ENCODE results near the gene SNRPB2. TPM values are rescaled to one million over a fixed set of nuclear protein-coding genes. Genes with fewer than 3 reads are reported as not detected.

The SNRPB2 gene
- total RNA-seq, 4 donors from 2014 or later: 8.2 to 59.5 (median 36.4) TPM

DNA sequence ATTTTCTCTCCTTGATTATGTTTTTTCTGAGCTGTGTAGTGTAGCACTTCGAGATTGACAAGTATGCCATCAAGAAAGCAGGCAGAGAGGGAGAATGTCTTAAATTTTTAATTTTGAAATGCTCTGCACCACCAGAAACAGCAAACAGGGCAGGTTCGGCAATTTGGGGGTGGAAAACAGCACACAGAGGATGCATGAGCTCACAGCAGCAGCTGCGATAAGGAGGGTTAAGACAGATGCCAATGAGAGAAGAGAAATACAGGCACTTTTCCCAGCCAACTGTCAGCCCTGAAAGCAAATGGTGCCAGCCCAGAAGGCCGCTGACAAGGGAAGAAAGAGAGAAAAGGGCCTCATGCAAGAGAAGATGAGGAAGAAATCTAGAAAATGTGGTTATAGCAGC, 15.1 kb upstream of the SNRPB2 start:
- no peak for DNase-seq
- no peaks in the 10 kb centered on the region for H3K4me1 ChIP-seq
- H3K36me3 ChIP-seq: no peaks in the 10 kb centered on the region
- no peak overlapping the region for H3K4me3 ChIP-seq
- intact Hi-C loops (cut with DNase I; ENCODE audit: low total_unique reads): no loop called here
- no peak overlapping the region for H3K27ac ChIP-seq
- TF ChIP-seq POLR2A (IDR thresholded peaks at IDR 0.05): no peak
- TF ChIP-seq, protein P1, sequence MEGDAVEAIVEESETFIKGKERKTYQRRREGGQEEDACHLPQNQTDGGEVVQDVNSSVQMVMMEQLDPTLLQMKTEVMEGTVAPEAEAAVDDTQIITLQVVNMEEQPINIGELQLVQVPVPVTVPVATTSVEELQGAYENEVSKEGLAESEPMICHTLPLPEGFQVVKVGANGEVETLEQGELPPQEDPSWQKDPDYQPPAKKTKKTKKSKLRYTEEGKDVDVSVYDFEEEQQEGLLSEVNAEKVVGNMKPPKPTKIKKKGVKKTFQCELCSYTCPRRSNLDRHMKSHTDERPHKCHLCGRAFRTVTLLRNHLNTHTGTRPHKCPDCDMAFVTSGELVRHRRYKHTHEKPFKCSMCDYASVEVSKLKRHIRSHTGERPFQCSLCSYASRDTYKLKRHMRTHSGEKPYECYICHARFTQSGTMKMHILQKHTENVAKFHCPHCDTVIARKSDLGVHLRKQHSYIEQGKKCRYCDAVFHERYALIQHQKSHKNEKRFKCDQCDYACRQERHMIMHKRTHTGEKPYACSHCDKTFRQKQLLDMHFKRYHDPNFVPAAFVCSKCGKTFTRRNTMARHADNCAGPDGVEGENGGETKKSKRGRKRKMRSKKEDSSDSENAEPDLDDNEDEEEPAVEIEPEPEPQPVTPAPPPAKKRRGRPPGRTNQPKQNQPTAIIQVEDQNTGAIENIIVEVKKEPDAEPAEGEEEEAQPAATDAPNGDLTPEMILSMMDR (IDR thresholded peaks at IDR 0.05): no peak
- no peaks in the 10 kb centered on the region for H3K9me3 ChIP-seq
- no peaks in the 10 kb centered on the region for H3K27me3 ChIP-seq

DNA sequence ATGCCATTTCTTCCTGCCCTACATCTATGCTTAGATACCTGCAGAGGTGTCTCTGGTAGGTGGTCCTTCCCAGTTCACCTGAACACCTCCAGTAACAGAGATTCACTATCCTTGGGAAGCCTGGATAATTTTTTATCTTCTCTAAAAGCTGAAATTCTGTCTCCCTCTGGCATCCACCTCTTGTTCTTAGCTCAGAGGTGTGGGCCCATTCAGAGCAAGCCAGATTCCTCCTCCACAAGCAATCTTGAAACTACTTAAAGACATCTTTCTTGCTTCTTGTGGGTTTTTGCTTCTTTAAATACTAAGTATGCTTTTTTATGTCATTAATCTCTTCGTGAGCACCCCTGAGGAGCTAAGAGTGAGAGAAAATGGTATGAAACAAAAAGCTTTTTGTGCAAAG, 10.4 kb upstream of the SNRPB2 start:
- Histone ChIP-seq H3K27ac (no peak overlapping the region), H3K9me3 (no peaks in the 10 kb centered on the region), H3K27me3 (no peaks in the 10 kb centered on the region), H3K36me3 (no peaks in the 10 kb centered on the region), H3K4me1 (no peaks in the 10 kb centered on the region), H3K4me3 (no peak overlapping the region)
- no peak for DNase-seq
- intact Hi-C loops (cut with DNase I; ENCODE audit: low total_unique reads): no loop called here
- TF ChIP-seq, protein P1 (IDR thresholded peaks at IDR 0.05): no peak
- no peak for TF ChIP-seq POLR2A (IDR thresholded peaks at IDR 0.05)

DNA sequence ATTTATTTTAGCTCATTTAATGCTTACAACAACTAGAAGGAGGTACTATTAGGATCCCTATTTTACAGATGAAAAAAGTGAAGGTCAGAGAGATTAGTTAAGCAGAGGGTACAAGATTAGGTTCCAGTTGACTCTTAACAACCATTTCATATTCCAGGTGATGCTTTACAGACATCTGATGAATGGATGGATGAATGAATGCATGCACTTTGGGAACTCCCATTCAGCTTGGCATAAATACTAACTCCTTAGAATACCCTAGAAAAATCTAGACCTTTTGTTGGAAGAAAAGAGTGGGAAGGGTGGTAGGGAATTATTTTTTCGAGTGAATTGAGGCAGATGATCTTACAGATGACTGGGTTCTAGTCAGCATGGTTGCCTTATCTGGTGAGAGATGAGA, 746 bp upstream of the SNRPB2 start:
- H3K4me3 ChIP-seq: peak overlapping the region in 1 of 2 donors; percentile 76
- H3K27ac ChIP-seq: no peak overlapping the region
- H3K4me1 ChIP-seq: peaks cover 0 to 4% of the 10 kb centered on the region in 2 donors
- DNase-seq: no peak
- TF ChIP-seq, protein P1 (IDR thresholded peaks at IDR 0.05): no peak
- TF ChIP-seq POLR2A (IDR thresholded peaks at IDR 0.05): no peak
- intact Hi-C loops (cut with DNase I; ENCODE audit: low total_unique reads): no loop called here
- H3K27me3 ChIP-seq: no peaks in the 10 kb centered on the region
- H3K9me3 ChIP-seq: no peaks in the 10 kb centered on the region
- no peaks in the 10 kb centered on the region for H3K36me3 ChIP-seq

DNA sequence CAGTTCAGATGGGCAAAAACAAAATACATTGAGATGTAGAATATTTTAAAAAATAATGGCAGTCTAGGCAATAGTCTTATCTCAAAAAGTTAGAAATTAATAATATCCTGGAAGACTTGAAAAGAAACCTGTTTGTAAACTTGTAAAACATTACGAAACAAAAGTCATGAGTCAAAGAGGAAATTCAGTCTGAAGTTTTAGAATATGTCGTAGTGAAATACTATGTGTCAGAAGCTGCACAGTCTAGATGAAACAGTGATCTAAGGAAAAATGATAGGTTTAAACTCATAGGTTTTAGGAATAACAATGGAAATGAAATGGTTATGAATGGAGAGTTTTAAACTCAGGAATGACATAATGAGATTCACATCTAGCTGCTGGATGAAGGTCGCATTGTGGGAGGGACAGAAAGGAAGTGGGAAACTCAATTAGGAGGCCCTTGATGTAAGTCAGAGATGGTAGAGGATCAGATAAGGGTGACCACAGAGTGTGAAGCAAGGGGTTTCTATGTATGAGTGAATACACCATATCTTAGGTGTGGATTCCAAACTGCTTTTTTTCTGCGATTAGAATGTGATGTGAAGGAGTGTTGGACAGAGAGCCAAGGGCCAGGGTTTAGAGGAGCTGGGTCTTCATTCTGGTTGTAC, 2.8 kb downstream of the SNRPB2 start:
- TF ChIP-seq, protein P1 (IDR thresholded peaks at IDR 0.05): no peak
- TF ChIP-seq POLR2A (IDR thresholded peaks at IDR 0.05): no peak
- no peak overlapping the region for H3K4me3 ChIP-seq
- H3K27me3 ChIP-seq: no peaks in the 10 kb centered on the region
- DNase-seq: no peak
- intact Hi-C loops (cut with DNase I; ENCODE audit: low total_unique reads): no loop called here
- no peak overlapping the region for H3K27ac ChIP-seq
- H3K4me1 ChIP-seq: peaks cover 0 to 4% of the 10 kb centered on the region in 2 donors
- no peaks in the 10 kb centered on the region for H3K36me3 ChIP-seq
- H3K9me3 ChIP-seq: no peaks in the 10 kb centered on the region

DNA sequence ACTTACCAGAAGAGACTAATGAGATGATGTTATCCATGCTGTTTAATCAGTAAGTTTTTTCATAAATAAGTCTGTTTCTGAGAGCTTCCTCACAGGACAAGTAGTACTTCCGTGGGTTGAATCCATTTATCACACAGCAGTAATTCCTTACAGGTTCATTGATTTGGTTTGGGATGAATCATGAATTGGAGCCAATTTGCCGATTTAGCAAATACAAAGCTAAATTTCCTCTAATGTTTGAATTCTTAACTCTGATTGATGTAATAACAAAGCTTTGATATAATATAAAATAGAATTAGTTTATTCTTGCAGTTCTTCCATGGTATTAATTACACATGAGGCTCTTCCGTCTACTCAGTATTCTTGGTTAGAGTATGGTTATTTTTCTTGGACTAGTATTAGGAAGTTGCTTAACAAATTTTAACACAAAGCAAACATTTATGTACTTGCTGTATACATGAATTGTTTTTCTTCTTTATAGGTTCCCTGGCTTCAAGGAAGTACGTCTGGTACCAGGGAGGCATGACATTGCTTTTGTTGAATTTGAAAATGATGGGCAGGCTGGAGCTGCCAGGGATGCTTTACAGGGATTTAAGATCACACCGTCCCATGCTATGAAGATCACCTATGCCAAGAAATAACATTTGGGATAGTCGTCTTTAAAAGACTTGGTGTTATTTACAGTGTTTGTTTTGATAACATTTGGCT, 10.7 kb downstream of the SNRPB2 start:
- intact Hi-C loops (cut with DNase I; ENCODE audit: low total_unique reads): no loop called here
- Histone ChIP-seq H3K9me3 (no peaks in the 10 kb centered on the region), H3K4me3 (no peak overlapping the region), H3K27ac (no peak overlapping the region), H3K27me3 (no peaks in the 10 kb centered on the region), H3K36me3 (no peaks in the 10 kb centered on the region), H3K4me1 (no peaks in the 10 kb centered on the region)
- TF ChIP-seq POLR2A (IDR thresholded peaks at IDR 0.05): no peak
- DNase-seq: no peak
